ENCODE data around the gene ZFAND5.

The ZFAND5 gene

GRCh38 chr9:72353455-72354116, 11.4 kb downstream of the ZFAND5 start:
- no peak for TF ChIP-seq ZNF274 (IDR thresholded peaks at IDR 0.05; ENCODE audit: low read depth, low read length)
- no peak overlapping the region for H3K4me3 ChIP-seq (ENCODE audit: low read length)

DNA sequence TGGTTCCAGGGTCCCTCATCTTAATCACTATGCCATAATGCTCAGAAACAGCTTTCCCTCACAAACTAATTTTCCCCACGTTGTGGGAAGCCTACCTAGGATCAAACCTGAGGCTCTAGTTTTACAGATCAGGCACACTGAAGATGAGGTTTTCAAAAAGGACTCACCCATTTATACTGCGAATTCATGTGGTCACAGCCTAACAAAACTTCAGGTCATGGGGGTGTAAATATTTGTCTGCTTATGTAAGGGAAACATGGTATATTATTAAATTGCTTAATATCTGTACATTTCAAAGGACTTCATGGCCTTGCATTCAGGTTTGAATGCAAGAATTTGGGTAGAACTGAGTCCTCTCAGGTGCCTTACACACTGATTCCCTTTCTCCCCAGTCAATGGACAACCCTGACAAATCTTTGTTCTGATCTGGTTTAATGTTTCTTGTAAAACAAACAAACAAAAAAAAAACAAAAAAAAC, 12.1 kb downstream of the ZFAND5 start:
- TF ChIP-seq ZNF274 (IDR thresholded peaks at IDR 0.05; ENCODE audit: low read depth, low read length) = no peak
- H3K4me3 ChIP-seq (ENCODE audit: low read length) = no peak overlapping the region

DNA sequence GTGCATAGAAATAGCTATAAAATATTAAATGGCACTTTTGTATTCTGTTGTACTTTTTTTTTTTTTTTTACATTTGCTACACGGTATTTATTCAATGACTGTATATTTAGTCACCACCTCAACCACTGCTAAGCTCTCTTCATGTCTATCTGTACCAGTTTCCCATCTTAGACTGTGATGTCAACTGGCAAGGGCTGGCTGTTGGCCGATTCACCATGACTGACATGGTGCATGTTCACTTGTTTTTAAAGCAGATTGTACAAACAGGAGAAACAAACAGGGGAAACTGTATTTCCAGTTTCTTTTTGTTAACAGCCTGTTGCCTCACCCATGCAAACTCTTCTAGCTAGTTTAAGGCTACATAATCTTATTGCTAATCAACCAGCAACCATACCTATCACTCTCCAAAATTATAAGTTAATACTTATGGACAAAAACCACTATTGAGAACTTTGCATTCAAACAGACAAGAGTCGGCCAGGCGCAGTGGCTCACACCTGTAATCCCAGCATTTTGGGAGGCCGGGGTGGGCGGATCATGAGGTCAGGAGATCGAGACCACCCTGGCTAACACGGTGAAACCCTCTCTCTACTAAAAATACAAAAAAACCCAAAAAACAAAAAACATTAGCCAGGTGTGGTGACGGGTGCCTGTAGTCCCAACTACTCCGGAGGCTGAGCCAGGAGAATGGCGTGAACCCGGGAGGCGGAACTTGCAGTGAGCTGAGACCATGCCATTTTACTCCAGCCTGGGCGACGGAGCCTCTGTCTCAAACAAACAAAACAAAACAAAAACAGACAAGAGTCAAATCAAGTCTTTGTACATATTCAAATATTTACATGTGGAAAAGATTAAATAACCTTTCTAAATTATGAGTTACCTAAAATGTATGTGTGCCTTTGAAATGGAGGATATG, 13.2 kb downstream of the ZFAND5 start:
- H3K4me3 ChIP-seq (ENCODE audit: low read length) = no peak overlapping the region

GRCh38 chr9:72349911-72350310, 15.1 kb downstream of the ZFAND5 start:
- TF ChIP-seq ZNF274 (IDR thresholded peaks at IDR 0.05; ENCODE audit: low read depth, low read length) = no peak

More for the DNA sequence above, 13.2 kb downstream of the ZFAND5 start:
- no peak for TF ChIP-seq ZNF274 (IDR thresholded peaks at IDR 0.05; ENCODE audit: low read depth, low read length)

GRCh38 chr9:72349240-72349639, 15.8 kb downstream of the ZFAND5 start:
- TF ChIP-seq ZNF274 (IDR thresholded peaks at IDR 0.05; ENCODE audit: low read depth, low read length) = no peak
- no peak overlapping the region for H3K4me3 ChIP-seq (ENCODE audit: low read length)

More at GRCh38 chr9:72349911-72350310, 15.1 kb downstream of the ZFAND5 start:
- no peak overlapping the region for H3K4me3 ChIP-seq (ENCODE audit: low read length)

DNA sequence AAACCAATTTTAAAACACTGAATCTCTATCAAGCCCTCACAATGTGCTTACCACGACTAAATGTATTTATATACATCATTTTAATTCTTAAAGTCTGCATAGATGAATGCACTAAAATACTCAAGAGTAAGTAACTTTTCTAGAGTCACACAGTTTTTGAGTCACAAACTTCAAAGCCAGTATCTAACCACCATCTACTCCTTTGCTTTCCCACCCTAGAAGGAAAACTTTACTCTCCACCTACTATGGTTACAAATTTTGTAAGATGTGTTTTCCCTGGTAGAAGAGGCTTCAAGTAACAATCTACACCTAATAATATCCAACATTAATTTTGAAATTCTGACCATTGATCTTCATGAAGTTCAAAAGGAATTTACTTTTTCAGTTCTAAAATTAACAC, 18.7 kb downstream of the ZFAND5 start:
- H3K4me3 ChIP-seq (ENCODE audit: low read length) = no peak overlapping the region
- no peak for TF ChIP-seq ZNF274 (IDR thresholded peaks at IDR 0.05; ENCODE audit: low read depth, low read length)

DNA sequence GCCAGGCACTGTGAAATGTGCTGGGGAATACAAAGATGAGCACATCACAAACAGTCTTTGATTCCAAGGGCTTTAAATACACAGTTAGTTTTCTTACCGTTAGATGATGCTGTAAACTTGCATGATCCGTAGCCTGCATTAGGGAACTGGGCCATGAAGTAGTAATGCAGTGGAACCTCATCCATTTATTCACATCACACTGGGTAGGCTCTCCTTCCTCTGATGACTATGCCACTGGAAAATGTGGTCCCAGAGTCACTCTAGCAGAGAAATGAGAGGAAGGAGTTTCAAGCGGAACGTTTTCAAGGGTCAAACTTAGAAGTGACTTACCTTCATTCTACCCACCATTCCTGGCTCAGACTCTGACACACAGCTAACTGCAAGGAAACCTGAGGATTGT, 26.4 kb downstream of the ZFAND5 start:
- TF ChIP-seq ZNF274 (IDR thresholded peaks at IDR 0.05; ENCODE audit: low read depth, low read length) = no peak

GRCh38 chr9:72337286-72337685, 27.7 kb downstream of the ZFAND5 start:
- H3K4me3 ChIP-seq (ENCODE audit: low read length) = no peak overlapping the region
- TF ChIP-seq ZNF274 (IDR thresholded peaks at IDR 0.05; ENCODE audit: low read depth, low read length) = no peak

More for the DNA sequence above, 26.4 kb downstream of the ZFAND5 start:
- H3K4me3 ChIP-seq (ENCODE audit: low read length) = no peak overlapping the region

DNA sequence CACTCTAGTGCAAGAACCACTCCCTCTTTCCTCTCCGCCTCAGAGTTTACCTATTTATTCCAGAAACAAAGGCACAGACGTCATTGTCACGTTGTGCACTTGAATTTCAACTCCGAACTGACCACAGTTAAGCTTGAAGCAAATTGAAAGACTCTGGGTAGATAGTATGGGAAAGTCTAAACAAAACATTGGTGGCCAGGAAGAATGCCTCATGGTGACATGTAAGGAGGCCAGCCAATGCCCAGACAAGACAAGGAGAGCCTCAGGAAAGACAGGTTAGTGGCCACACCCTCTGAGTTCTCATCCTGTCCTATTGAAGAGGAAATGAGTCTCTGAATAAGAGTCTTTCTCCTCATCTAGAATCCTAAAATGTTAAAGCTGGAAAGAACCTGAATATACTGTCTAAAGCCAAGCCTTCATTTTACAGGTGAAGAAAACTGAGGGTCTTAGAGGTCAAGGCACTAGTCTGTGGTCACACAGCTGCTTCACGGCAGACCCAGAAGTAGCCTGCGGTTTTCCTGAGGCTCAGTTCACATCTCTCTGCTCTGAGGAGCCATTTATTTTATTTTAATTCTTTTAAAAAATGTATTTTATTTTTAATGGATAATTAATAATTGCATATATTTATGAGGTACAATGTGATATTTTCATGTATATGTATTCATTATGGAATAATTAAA, 30.2 kb downstream of the ZFAND5 start:
- TF ChIP-seq ZNF274 (IDR thresholded peaks at IDR 0.05; ENCODE audit: low read depth, low read length) = no peak
- no peak overlapping the region for H3K4me3 ChIP-seq (ENCODE audit: low read length)

DNA sequence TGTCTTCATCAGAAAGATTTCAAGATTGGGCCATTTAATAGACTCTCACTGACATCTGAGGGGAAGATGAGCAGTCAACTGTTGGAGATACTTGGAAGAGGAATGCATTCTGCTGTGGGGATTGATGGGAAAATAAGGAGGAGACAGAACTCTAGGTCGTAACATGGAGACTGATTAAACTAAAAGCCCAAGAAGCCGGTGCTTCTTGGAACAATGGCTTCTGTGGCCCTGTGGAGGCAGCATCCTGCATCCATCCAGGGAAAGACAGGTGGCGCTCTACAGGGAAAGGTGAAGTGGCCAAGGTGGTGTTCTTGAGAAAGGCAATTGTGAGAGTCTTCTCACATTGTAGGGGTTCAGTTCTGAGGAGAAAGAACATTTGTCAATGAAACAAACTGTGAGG, 31.3 kb downstream of the ZFAND5 start:
- TF ChIP-seq ZNF274 (IDR thresholded peaks at IDR 0.05; ENCODE audit: low read depth, low read length) = no peak
- no peak overlapping the region for H3K4me3 ChIP-seq (ENCODE audit: low read length)

DNA sequence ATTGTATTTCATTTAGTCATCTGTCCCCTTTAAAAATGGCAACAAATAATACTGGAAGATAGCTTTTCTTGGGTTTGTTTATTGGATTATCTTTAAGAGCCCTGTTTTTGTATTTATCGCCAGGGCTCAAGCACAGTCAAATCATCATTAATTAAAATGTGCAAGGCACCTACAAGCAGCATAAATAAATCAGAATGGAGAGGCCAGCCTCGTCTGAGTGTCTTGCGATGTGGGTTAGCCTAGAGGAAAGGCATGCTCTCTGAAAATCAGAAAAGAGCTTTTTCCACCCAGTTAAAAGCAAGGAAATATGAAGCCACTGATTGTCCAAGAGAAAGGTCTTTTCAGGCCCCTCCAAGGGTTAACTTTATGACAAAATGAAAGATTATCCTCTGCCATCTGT, 31.8 kb downstream of the ZFAND5 start:
- no peak overlapping the region for H3K4me3 ChIP-seq (ENCODE audit: low read length)
- no peak for TF ChIP-seq ZNF274 (IDR thresholded peaks at IDR 0.05; ENCODE audit: low read depth, low read length)

- H3K4me3 ChIP-seq (ENCODE audit: low read length) = no peak overlapping the region
Measured at GRCh38 chr9:72332351-72332750, 32.7 kb downstream of the ZFAND5 start.

GRCh38 chr9:72327631-72328030, 37.4 kb downstream of the ZFAND5 start:
- TF ChIP-seq ZNF274 (IDR thresholded peaks at IDR 0.05; ENCODE audit: low read depth, low read length) = no peak
- H3K4me3 ChIP-seq (ENCODE audit: low read length) = no peak overlapping the region

More at GRCh38 chr9:72332351-72332750, 32.7 kb downstream of the ZFAND5 start:
- no peak for TF ChIP-seq ZNF274 (IDR thresholded peaks at IDR 0.05; ENCODE audit: low read depth, low read length)

GRCh38 chr9:72326641-72327040, 38.4 kb downstream of the ZFAND5 start:
- no peak for TF ChIP-seq ZNF274 (IDR thresholded peaks at IDR 0.05; ENCODE audit: low read depth, low read length)
- no peak overlapping the region for H3K4me3 ChIP-seq (ENCODE audit: low read length)

All from GM08714 (cell line).